ENCODE results near the gene FNDC5. TPM values are rescaled to one million over a fixed set of nuclear protein-coding genes. Genes with fewer than 3 reads are reported as not detected.
A peak's percentile ranks its signal among the peaks of the same experiment; 100 is the strongest.

The FNDC5 gene
- polyA plus RNA-seq, 1 of the 3 experiments (the other 2 are of a cell fraction) = 0.59 TPM

DNA sequence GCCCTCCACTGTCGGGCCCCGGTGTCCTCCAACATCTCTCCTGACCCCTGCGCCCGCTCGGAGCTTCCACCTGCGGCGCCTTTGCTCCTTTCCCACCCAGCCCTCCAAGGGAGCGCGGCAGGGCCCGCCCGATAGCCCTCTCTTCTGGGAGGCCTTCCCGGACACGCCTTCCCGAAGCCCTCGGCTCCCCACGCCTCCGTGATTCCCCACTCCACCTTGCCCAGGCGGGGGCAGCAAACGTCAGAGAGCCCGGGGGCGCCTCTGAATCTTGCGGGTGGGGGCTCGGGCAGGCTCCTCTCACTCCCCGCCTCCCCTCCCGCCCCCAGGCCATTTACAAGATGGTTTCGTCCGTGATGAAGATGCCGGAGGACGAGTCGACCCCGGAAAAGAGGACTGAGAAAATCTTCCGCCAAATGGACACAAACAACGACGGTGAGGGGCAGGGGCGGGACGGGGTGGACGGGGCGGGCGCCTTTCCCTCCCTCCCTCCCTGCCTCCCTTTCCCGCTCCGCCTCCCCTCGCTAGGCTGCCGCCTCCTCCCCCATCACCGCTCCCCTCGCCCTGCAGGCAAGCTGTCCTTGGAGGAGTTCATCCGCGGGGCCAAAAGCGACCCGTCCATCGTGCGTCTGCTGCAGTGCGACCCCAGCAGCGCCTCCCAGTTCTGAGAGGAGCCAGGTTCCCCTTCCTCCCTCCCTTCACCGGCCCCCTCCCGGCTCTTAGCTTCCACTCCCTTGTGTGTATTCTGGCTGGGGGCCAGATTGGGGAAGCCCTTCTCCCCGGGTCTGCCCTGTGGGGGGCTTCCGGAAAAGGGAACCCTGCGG is 22.7 kb upstream of the FNDC5 start:
- no peak overlapping the region for H3K27ac ChIP-seq (ENCODE audit: low read depth in 2 of 2, low read length in 1 of 2)
- 43% methylated on average over 55 of the region's 58 CpGs for WGBS (ENCODE audit: low lambda C conversion rate)
- peaks cover 4% of the 10 kb centered on the region for H3F3A ChIP-seq (replicated peaks; ENCODE audit: insufficient read depth)
- H3K9me2 ChIP-seq = no peaks in the 10 kb centered on the region
- peak overlapping the region in 1 of 2 experiments; percentile 14; a peak in 2 of 4 replicates for H3K4me3 ChIP-seq (ENCODE audit: low read depth in 2 of 2, low read length in 1 of 2)
- H3K9me3 ChIP-seq = no peaks in the 10 kb centered on the region
- TF ChIP-seq, protein P1, sequence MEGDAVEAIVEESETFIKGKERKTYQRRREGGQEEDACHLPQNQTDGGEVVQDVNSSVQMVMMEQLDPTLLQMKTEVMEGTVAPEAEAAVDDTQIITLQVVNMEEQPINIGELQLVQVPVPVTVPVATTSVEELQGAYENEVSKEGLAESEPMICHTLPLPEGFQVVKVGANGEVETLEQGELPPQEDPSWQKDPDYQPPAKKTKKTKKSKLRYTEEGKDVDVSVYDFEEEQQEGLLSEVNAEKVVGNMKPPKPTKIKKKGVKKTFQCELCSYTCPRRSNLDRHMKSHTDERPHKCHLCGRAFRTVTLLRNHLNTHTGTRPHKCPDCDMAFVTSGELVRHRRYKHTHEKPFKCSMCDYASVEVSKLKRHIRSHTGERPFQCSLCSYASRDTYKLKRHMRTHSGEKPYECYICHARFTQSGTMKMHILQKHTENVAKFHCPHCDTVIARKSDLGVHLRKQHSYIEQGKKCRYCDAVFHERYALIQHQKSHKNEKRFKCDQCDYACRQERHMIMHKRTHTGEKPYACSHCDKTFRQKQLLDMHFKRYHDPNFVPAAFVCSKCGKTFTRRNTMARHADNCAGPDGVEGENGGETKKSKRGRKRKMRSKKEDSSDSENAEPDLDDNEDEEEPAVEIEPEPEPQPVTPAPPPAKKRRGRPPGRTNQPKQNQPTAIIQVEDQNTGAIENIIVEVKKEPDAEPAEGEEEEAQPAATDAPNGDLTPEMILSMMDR (IDR thresholded peaks at IDR 0.05) = peak; percentile 28
- TF ChIP-seq RXRA (IDR thresholded peaks at IDR 0.05; ENCODE audit: borderline replicate concordance, low read depth) = no peak
- no peaks in the 10 kb centered on the region for H4K20me1 ChIP-seq (ENCODE audit: insufficient read depth)
- H3K79me2 ChIP-seq (ENCODE audit: insufficient read depth) = no peaks in the 10 kb centered on the region
- peak overlapping the region; percentile 47; the same call in 1 of the 2 replicates for H3K4me2 ChIP-seq
- no peak overlapping the region for H3K9ac ChIP-seq
- H3K4me1 ChIP-seq (ENCODE audit: control insufficient read depth in 1 of 2, insufficient read depth in 2 of 2, low read depth in 1 of 2, low read length in 1 of 2) = peaks cover 0 to 4% of the 10 kb centered on the region in 2 experiments; a peak in 2 of 4 replicates
- H3K36me3 ChIP-seq (replicated peaks in 1 of 2; ENCODE audit: control insufficient read depth in 1 of 2, insufficient read depth in 2 of 2, low read length in 1 of 2) = no peaks in the 10 kb centered on the region
- 0 out of 2 replicates have a peak, but pooled peaks cover 5% of the 10 kb centered on the region for H3K27me3 ChIP-seq (ENCODE audit: insufficient read depth)
- CTCF ChIA-PET = interaction anchor here (0.6 to 4.9 kb wide), 21 partner anchors 9 to 195 kb away, joined by 3 to 41 read pairs (median 5); no protein-coding TSS in a partner anchor
- DNase-seq = peak; percentile 68
- no peak overlapping the region for H2AFZ ChIP-seq (ENCODE audit: low read depth)
- POLR2A ChIA-PET = no interaction called here

DNA sequence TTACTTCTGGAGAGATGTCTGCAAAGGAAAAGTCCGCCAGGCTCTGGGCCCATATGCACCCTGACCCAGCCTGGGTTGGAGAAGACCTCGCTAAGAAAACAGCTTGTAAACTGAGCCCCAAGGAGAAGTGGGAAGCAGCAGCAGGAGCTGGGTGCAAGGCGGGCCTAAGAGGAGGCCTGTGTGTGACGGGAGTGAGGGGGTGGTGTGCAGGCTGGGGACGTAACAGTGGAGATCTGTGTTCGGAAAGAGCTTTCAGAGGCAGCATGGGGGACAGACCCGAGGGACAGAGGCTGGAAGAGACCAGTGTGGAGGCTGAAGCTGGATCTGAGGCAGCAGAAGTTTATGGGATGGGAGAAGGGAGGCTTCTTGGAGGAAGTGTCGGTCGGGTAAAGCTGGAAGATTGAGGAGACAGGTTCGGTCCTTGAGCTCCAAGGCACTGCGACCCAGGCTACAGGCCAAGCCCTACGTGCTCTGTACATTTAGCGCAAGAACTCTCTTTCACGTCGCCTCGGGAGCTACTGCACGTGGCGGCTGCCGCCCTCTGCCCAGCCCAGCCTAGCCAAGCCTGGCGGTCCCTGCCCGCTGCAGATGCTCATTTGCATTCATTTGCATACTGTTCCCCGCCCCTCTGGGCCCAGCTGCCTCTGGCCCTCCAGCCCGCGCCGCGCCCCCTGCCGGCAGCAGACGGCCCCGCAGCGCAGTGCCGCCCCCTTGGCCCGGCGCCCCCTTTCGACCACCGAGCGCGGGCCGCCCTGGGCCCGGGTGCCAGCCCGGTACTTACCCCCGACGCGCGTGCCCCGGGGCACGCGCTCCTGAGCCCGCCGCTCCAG is 21.9 kb upstream of the FNDC5 start:
- Histone ChIP-seq H3K4me2 (0 out of 2 replicates have a peak overlapping the region, but pooled peaks have one; percentile 47), H3K9ac (no peak overlapping the region), H3K79me2 (ENCODE audit: insufficient read depth) (no peaks in the 10 kb centered on the region), H3K9me2 (no peaks in the 10 kb centered on the region), H3K4me3 (ENCODE audit: low read depth in 2 of 2, low read length in 1 of 2) (peak overlapping the region in 1 of 2 experiments; percentile 14; a peak in 3 of 4 replicates), H3K27ac (ENCODE audit: low read depth in 2 of 2, low read length in 1 of 2) (no peak overlapping the region), H3K4me1 (ENCODE audit: control insufficient read depth in 1 of 2, insufficient read depth in 2 of 2, low read depth in 1 of 2, low read length in 1 of 2) (peaks cover 0 to 4% of the 10 kb centered on the region in 2 experiments; a peak in 2 of 4 replicates), H3F3A (replicated peaks; ENCODE audit: insufficient read depth) (peaks cover 4% of the 10 kb centered on the region), H3K27me3 (ENCODE audit: insufficient read depth) (0 out of 2 replicates have a peak, but pooled peaks cover 5% of the 10 kb centered on the region), H4K20me1 (ENCODE audit: insufficient read depth) (no peaks in the 10 kb centered on the region), H3K9me3 (no peaks in the 10 kb centered on the region), H2AFZ (ENCODE audit: low read depth) (no peak overlapping the region), H3K36me3 (replicated peaks in 1 of 2; ENCODE audit: control insufficient read depth in 1 of 2, insufficient read depth in 2 of 2, low read length in 1 of 2) (no peaks in the 10 kb centered on the region)
- TF ChIP-seq TAF1 (IDR thresholded peaks at IDR 0.05; ENCODE audit: borderline replicate concordance, low read depth, low read length) = no peak
- TF ChIP-seq, protein P1 (IDR thresholded peaks at IDR 0.05) = peak; percentile 56
- DNase-seq = peak; percentile 92
- CTCF ChIA-PET = interaction anchor here (0.6 to 9.0 kb wide), 27 partner anchors 9 to 203 kb away, joined by 3 to 46 read pairs (median 4); partner anchors contain the start of gene FNDC5
- WGBS (ENCODE audit: low lambda C conversion rate) = 82% methylated on average over 20 of the region's 49 CpGs
- POLR2A ChIA-PET = interaction anchor here (0.9 kb wide), 1 partner anchor 9 kb away, joined by 3 read pairs; no protein-coding TSS in a partner anchor

All from SK-N-SH (cell line).